ENCODE data around the gene NOP16.

- no peak for TF ChIP-seq POLR2AphosphoS5 (IDR thresholded peaks at IDR 0.05)
- TF ChIP-seq, protein P1, sequence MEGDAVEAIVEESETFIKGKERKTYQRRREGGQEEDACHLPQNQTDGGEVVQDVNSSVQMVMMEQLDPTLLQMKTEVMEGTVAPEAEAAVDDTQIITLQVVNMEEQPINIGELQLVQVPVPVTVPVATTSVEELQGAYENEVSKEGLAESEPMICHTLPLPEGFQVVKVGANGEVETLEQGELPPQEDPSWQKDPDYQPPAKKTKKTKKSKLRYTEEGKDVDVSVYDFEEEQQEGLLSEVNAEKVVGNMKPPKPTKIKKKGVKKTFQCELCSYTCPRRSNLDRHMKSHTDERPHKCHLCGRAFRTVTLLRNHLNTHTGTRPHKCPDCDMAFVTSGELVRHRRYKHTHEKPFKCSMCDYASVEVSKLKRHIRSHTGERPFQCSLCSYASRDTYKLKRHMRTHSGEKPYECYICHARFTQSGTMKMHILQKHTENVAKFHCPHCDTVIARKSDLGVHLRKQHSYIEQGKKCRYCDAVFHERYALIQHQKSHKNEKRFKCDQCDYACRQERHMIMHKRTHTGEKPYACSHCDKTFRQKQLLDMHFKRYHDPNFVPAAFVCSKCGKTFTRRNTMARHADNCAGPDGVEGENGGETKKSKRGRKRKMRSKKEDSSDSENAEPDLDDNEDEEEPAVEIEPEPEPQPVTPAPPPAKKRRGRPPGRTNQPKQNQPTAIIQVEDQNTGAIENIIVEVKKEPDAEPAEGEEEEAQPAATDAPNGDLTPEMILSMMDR (IDR thresholded peaks at IDR 0.05), result no peak
- TF ChIP-seq POLR2A (IDR thresholded peaks at IDR 0.05), result no peak
These were observed 44.3 kb upstream of the NOP16 start for GRCh38 chr5:176432707-176433106.
